Measurements from ENCODE around the gene UBR4.
"Not testable (repeated sequence)": the region's sequence is repeated elsewhere in the genome, so short reads cannot be mapped to it uniquely, and the experiment has no call there.

UBR4 gene

DNA sequence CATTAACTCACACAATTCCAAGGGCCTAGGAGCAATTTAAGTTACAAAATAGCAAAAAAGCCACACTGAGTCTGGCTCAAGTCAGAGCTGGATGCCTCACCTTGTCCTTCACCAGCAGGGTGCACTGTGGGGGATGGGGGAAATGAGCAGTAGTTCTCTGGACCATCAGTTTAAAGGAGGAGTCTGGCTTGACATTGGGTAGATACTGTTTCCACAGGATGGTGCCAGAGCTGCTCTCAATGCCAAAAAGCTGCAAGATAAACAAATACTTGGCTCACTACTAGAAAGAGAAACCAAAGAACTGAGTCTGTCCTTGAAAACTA lies 22.4 kb upstream of the UBR4 start:
- no peak overlapping the region for H2AFZ ChIP-seq (ENCODE audit: low read depth, low read length)
- H3K9ac ChIP-seq (ENCODE audit: low read length), result no peak overlapping the region
- H4K20me1 ChIP-seq (ENCODE audit: insufficient read depth, low read length), result no peaks in the 10 kb centered on the region
- H3K4me2 ChIP-seq (ENCODE audit: low read length), result no peak overlapping the region
- H3K79me2 ChIP-seq (ENCODE audit: low read length), result no peaks in the 10 kb centered on the region
- no peak for TF ChIP-seq EZH2phosphoT487 (IDR thresholded peaks at IDR 0.05; ENCODE audit: low read depth)
- TF ChIP-seq, protein P1, sequence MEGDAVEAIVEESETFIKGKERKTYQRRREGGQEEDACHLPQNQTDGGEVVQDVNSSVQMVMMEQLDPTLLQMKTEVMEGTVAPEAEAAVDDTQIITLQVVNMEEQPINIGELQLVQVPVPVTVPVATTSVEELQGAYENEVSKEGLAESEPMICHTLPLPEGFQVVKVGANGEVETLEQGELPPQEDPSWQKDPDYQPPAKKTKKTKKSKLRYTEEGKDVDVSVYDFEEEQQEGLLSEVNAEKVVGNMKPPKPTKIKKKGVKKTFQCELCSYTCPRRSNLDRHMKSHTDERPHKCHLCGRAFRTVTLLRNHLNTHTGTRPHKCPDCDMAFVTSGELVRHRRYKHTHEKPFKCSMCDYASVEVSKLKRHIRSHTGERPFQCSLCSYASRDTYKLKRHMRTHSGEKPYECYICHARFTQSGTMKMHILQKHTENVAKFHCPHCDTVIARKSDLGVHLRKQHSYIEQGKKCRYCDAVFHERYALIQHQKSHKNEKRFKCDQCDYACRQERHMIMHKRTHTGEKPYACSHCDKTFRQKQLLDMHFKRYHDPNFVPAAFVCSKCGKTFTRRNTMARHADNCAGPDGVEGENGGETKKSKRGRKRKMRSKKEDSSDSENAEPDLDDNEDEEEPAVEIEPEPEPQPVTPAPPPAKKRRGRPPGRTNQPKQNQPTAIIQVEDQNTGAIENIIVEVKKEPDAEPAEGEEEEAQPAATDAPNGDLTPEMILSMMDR (IDR thresholded peaks at IDR 0.05; ENCODE audit: low read depth, low read length), result no peak
- H3K27me3 ChIP-seq (ENCODE audit: low read depth, low read length), result no peaks in the 10 kb centered on the region
- no peaks in the 10 kb centered on the region for H3K4me1 ChIP-seq (ENCODE audit: low read length)
- no peaks in the 10 kb centered on the region for H3K9me3 ChIP-seq (ENCODE audit: insufficient read depth, low read length)
- H3K36me3 ChIP-seq (replicated peaks; ENCODE audit: low read depth, low read length), result peaks cover 19% of the 10 kb centered on the region
- H3K27ac ChIP-seq (ENCODE audit: low read length), result no peak overlapping the region
- H3K4me3 ChIP-seq (ENCODE audit: low read length), result no peak overlapping the region

DNA sequence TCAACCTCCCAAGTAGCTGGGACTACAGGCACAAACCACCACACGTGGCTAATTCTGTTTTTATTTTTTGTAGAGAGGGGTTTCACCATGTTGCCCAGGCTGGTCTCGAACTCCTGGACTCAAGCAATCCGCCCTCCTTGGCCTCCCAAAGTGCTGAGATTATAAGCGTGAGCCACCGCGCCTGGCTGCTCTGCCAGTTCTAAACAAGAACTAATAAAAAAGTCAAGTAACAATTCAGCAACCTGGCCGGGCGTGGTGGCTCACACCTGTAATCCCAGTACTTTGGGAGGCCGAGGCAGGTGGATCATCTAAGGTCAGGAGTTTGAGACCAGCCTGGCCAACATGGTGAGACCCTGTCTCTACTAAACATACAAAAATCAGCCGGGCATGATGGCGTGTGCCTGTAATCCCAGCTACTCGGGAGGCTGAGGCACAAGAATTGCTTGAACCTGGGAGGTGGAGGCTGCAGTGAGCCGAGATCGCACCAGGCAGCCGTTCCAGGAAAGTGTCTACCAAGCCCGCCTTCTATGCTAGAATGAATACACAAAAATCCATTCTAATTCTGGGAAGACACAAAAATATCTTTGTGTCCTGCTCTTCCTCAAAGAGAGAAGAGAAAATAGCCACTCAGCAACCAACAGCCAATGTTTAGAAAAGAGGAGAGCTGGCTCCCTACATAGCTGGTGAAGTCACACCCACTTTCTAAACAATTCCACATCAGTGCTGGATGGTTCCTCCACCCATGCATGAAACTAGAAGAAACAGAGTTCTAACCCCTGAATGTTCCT lies 21.9 kb upstream of the UBR4 start:
- H3K9me3 ChIP-seq (ENCODE audit: insufficient read depth, low read length); H3K27ac ChIP-seq (ENCODE audit: low read length); H3K79me2 ChIP-seq (ENCODE audit: low read length); H4K20me1 ChIP-seq (ENCODE audit: insufficient read depth, low read length); H3K4me2 ChIP-seq (ENCODE audit: low read length); H3K9ac ChIP-seq (ENCODE audit: low read length); H3K4me1 ChIP-seq (ENCODE audit: low read length); H2AFZ ChIP-seq (ENCODE audit: low read depth, low read length); H3K4me3 ChIP-seq (ENCODE audit: low read length); H3K27me3 ChIP-seq (ENCODE audit: low read depth, low read length): not testable (repeated sequence)
- H3K36me3 ChIP-seq (replicated peaks; ENCODE audit: low read depth, low read length), result peaks cover 20% of the 10 kb centered on the region

DNA sequence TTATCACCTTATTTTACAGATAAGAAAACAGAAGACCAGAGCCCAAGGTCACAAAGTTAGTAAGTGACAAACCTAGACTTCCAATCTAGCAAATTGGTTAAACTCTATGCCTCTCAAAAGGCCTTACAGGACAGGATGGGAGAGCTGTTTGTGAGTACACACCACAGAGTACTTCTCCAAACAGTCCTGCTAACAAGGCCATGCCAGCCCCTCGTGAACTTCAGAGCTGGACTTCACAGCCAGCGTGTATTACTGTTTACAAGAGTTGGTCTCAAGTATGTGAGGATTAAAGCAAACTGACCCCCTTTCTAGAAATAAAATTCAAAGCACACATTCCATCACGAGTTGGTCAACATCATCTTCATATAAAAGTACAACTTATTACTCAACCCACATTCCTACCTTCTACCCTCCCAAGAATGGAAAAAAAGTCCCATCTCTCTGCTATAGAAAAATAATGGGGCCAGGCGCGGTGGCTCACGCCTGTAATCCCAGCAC lies 19.8 kb upstream of the UBR4 start:
- no peak overlapping the region for H3K4me2 ChIP-seq (ENCODE audit: low read length)
- no peaks in the 10 kb centered on the region for H3K79me2 ChIP-seq (ENCODE audit: low read length)
- no peak overlapping the region for H3K27ac ChIP-seq (ENCODE audit: low read length)
- no peaks in the 10 kb centered on the region for H3K4me1 ChIP-seq (ENCODE audit: low read length)
- H3K27me3 ChIP-seq (ENCODE audit: low read depth, low read length), result no peaks in the 10 kb centered on the region
- TF ChIP-seq EZH2phosphoT487 (IDR thresholded peaks at IDR 0.05; ENCODE audit: low read depth), result no peak
- TF ChIP-seq, protein P1 (IDR thresholded peaks at IDR 0.05; ENCODE audit: low read depth, low read length), result no peak
- H2AFZ ChIP-seq (ENCODE audit: low read depth, low read length), result no peak overlapping the region
- H4K20me1 ChIP-seq (ENCODE audit: insufficient read depth, low read length), result no peaks in the 10 kb centered on the region
- no peak overlapping the region for H3K9ac ChIP-seq (ENCODE audit: low read length)
- no peaks in the 10 kb centered on the region for H3K9me3 ChIP-seq (ENCODE audit: insufficient read depth, low read length)
- H3K36me3 ChIP-seq (replicated peaks; ENCODE audit: low read depth, low read length), result peaks cover 21% of the 10 kb centered on the region
- H3K4me3 ChIP-seq (ENCODE audit: low read length), result no peak overlapping the region

DNA sequence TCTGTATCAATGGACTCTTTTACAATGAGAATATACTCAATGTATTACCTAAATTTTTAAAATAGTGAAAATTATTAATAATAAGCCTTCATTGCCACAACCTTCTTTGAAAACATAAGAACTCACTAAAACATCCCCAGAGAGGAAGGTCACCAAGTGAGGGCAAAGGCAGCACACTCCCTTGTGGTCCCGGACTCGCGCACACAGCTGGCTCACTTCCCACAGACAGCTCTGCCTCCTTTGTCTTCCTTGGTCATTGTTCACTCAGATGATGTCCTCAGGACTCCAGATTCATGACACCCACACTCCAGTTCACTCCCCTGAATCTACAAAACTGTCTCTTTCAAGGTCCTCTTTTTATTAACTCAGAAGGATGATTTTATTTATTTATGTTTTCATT lies 19.2 kb upstream of the UBR4 start:
- H3K27ac ChIP-seq (ENCODE audit: low read length), result no peak overlapping the region
- H3K9ac ChIP-seq (ENCODE audit: low read length), result no peak overlapping the region
- H3K79me2 ChIP-seq (ENCODE audit: low read length), result no peaks in the 10 kb centered on the region
- no peak overlapping the region for H3K4me2 ChIP-seq (ENCODE audit: low read length)
- H3K9me3 ChIP-seq (ENCODE audit: insufficient read depth, low read length), result no peaks in the 10 kb centered on the region
- H2AFZ ChIP-seq (ENCODE audit: low read depth, low read length), result no peak overlapping the region
- H3K36me3 ChIP-seq (replicated peaks; ENCODE audit: low read depth, low read length), result peaks cover 20% of the 10 kb centered on the region
- H3K27me3 ChIP-seq (ENCODE audit: low read depth, low read length), result no peaks in the 10 kb centered on the region
- TF ChIP-seq, protein P1 (IDR thresholded peaks at IDR 0.05; ENCODE audit: low read depth, low read length), result no peak
- TF ChIP-seq EZH2phosphoT487 (IDR thresholded peaks at IDR 0.05; ENCODE audit: low read depth), result no peak
- no peaks in the 10 kb centered on the region for H3K4me1 ChIP-seq (ENCODE audit: low read length)
- no peak overlapping the region for H3K4me3 ChIP-seq (ENCODE audit: low read length)
- no peaks in the 10 kb centered on the region for H4K20me1 ChIP-seq (ENCODE audit: insufficient read depth, low read length)

All from OCI-LY3 (cell line).